Endothelial cell of umbilical vein (primary cell): ENCODE results near the gene TTLL12. TPM values are rescaled to one million over a fixed set of nuclear protein-coding genes. Genes with fewer than 3 reads are reported as not detected.

Source experiments
- BruUV-seq: library from RNA; stranded (reverse); fragments of 400-500 nt; replicated peaks from 2 replicates; lab custom pipeline; 2021; lab: Mats Ljungman, UMichigan
- CTCF ChIA-PET: fragments of 300-600, 350-600 bp; sonication (Branson Sonifier 250); formaldehyde crosslinking; loops from one replicate; lab custom pipeline; 2021; ENCODE audit warnings: antibody characterized with exemption, inconsistent platforms; lab: Charles Lee
- POLR2A ChIA-PET: fragments of 300-600, 350-600 bp; sonication (Branson Sonifier 250); formaldehyde crosslinking; loops from one replicate; lab custom pipeline; 2021; ENCODE audit warnings: antibody characterized with exemption, inconsistent platforms; lab: Charles Lee
- DNase-seq: peaks from one replicate; pipeline ENCODE4 v3.0.0-alpha.2; 2011; ENCODE audit warnings: low read depth, low spot score
- FAIRE-seq: peaks from 2 replicates; lab custom pipeline; 2011; peaks lifted over from hg19 to GRCh38; lab: Jason Lieb, UNC
- H2AFZ ChIP-seq: 2 replicates; pipeline ENCODE4 v1.6.0; 2012; ENCODE audit warnings: low read depth, low read length, control low read depth, inconsistent platforms
- H3K27ac ChIP-seq: 2 replicates; pipeline ENCODE4 v1.5.1; 2011; ENCODE audit warnings: low read depth, mild to moderate bottlenecking, control low read depth, low read length, moderate library complexity; ENCODE audit not compliant: insufficient read depth
- H3K27me3 ChIP-seq, 2 experiments: 2 replicates each; pipeline versions ENCODE4 v1.6.0 to v1.6.1; 2011; ENCODE audit warnings: low read length in 2 of 2, mixed read lengths in 1 of 2; ENCODE audit not compliant: control insufficient read depth in 2 of 2, insufficient read depth in 2 of 2
- H3K36me3 ChIP-seq, 2 experiments: 2 replicates in 1 of 2; 3 replicates in 1 of 2; pipeline ENCODE4 v1.5.1; 2011; ENCODE audit warnings: low read length in 2 of 2, mild to moderate bottlenecking in 1 of 2, moderate library complexity in 1 of 2; ENCODE audit not compliant: control insufficient read depth in 2 of 2, insufficient read depth in 2 of 2; ENCODE audit errors: extremely low read depth in 1 of 2
- H3K4me1 ChIP-seq: 3 replicates; pipeline ENCODE4 v1.5.1; 2011; ENCODE audit warnings: mild to moderate bottlenecking, low read length; ENCODE audit not compliant: control insufficient read depth, insufficient read depth; ENCODE audit errors: extremely low read depth
- H3K4me2 ChIP-seq: 2 replicates; pipeline ENCODE4 v1.6.1; 2011; ENCODE audit warnings: low read length, control low read depth, mixed read lengths; ENCODE audit not compliant: insufficient read depth
- H3K4me3 ChIP-seq, 3 experiments: fragments of 200-600 bp in 1 of 3; sonication (generic), shearing (Covaris generic) in 1 of 3; replicated peaks in 1 of 3; 2 replicates each; pipeline ENCODE4 v1.5.1; 2011 to 2016; ENCODE audit warnings: control low read depth in 3 of 3, low read length in 3 of 3, mild to moderate bottlenecking in 2 of 3, inconsistent platforms in 1 of 3, low read depth in 1 of 3, moderate library complexity in 1 of 3; ENCODE audit not compliant: insufficient read depth in 1 of 3
- H3K79me2 ChIP-seq: 2 replicates; pipeline ENCODE4 v1.6.0; 2012; ENCODE audit warnings: low read length, inconsistent platforms; ENCODE audit not compliant: control insufficient read depth, insufficient read depth
- H3K9ac ChIP-seq: replicated peaks from 2 replicates; pipeline ENCODE3; 2011; ENCODE audit warnings: low read length, control low read depth; ENCODE audit not compliant: insufficient read depth; ENCODE audit errors: extremely low read depth
- H3K9me1 ChIP-seq: replicated peaks from 3 replicates; pipeline ENCODE4 v1.6.0; 2011; ENCODE audit warnings: mild to moderate bottlenecking, low read length; ENCODE audit not compliant: control insufficient read depth, insufficient read depth; ENCODE audit errors: extremely low read depth
- H3K9me3 ChIP-seq: replicated peaks from 2 replicates; pipeline ENCODE4 v1.5.1; 2012; ENCODE audit warnings: low read length, inconsistent platforms; ENCODE audit not compliant: control insufficient read depth, insufficient read depth
- H4K20me1 ChIP-seq: replicated peaks from 2 replicates; pipeline ENCODE3; 2011; ENCODE audit warnings: mild to moderate bottlenecking, low read length; ENCODE audit not compliant: control insufficient read depth, insufficient read depth; ENCODE audit errors: extremely low read depth
- CTCF ChIP-seq, 2 donors: IDR thresholded peaks; 1 replicate in 1 of 2; 2 replicates in 1 of 2; pipeline ENCODE4 v1.5.1; 2011; ENCODE audit warnings: low read length in 2 of 2, mild to moderate bottlenecking in 2 of 2, moderate library complexity in 2 of 2, control low read depth in 1 of 2, inconsistent platforms in 1 of 2, low read depth in 1 of 2; ENCODE audit not compliant: insufficient read depth in 1 of 2; ENCODE audit errors: extremely low read depth in 1 of 2
- EZH2 ChIP-seq: IDR thresholded peaks from 2 replicates; pipeline ENCODE4 v1.6.1; 2012; ENCODE audit warnings: borderline replicate concordance, low read depth, mild to moderate bottlenecking, moderate library complexity, low read length, inconsistent platforms; ENCODE audit not compliant: severe bottlenecking
- FOS ChIP-seq: IDR thresholded peaks from 2 replicates; pipeline ENCODE4 v1.6.1; 2011; ENCODE audit warnings: mild to moderate bottlenecking, low read length, moderate library complexity, borderline replicate concordance; ENCODE audit not compliant: insufficient read depth
- GATA2 ChIP-seq: IDR thresholded peaks from 2 replicates; pipeline ENCODE4 v1.7.0; 2011; ENCODE audit warnings: low read depth, mild to moderate bottlenecking, moderate library complexity, mixed read lengths, low read length; ENCODE audit not compliant: insufficient read length, insufficient read depth
- JUN ChIP-seq: IDR thresholded peaks from 2 replicates; pipeline ENCODE4 v1.6.1; 2011; ENCODE audit warnings: borderline replicate concordance, low read depth; ENCODE audit not compliant: insufficient read length, insufficient read depth
- MYC ChIP-seq: IDR thresholded peaks from one replicate; pipeline ENCODE4 v1.6.1; 2011; ENCODE audit warnings: mild to moderate bottlenecking, low read depth, low read length
- POLR2A ChIP-seq: IDR thresholded peaks from 2 replicates; pipeline ENCODE4 v1.6.1; 2012; ENCODE audit warnings: low read depth, mild to moderate bottlenecking, control low read depth, low read length
- POLR2AphosphoS5 ChIP-seq: IDR thresholded peaks from 2 replicates; pipeline ENCODE4 v1.6.1; 2012; ENCODE audit warnings: low read depth, mild to moderate bottlenecking, control low read depth, low read length, moderate library complexity; ENCODE audit not compliant: insufficient read depth
- dilution Hi-C: fragments of 300-500 bp; cut with MboI; formaldehyde crosslinking; loops from one replicate; pipeline ENCODE4 v1.15.0; 2019; ENCODE audit warnings: low sequenced_read_pairs; ENCODE audit not compliant: extremely low pct_ligation_motif_present
- intact Hi-C: fragments of 100-400 bp; cut with micrococcal nuclease; formaldehyde crosslinking; loops from one replicate; pipeline ENCODE4 v1.10.0; 2022
- polyA plus RNA-seq, 4 experiments: library from polyadenylated mRNA; depleted of rRNA in 3 of 4; stranded (reverse) in 3 of 4; unstranded in 1 of 4; fragments of >200 nt; gene quantifications; 2 replicates each; pipeline versions ENCODE4 v1.2.1 to v1.2.3, GENCODE V29; 2011 to 2012; ENCODE audit warnings: missing spikeins in 1 of 4
- total RNA-seq: library from RNA; stranded (reverse); gene quantifications from 2 replicates; pipeline ENCODE4 v1.2.3, GENCODE V29; 2021
- TF ChIP-seq, protein P1 (sequence below): IDR thresholded peaks from 2 replicates; pipeline ENCODE4 v1.6.1; 2011; ENCODE audit not compliant: insufficient read depth, insufficient read length

TTLL12 gene
- total and polyA plus RNA-seq, 2 donors (not counting 3 experiments of a cell fraction or from before 2014, with no cell fraction given) = 26.2 to 36.5 TPM

GRCh38 chr22:43205748-43206508 is 19.0 kb upstream of the TTLL12 start:
- no peak for FAIRE-seq
- POLR2A ChIA-PET = no interaction called here
- no peaks in the 10 kb centered on the region for H3K9me1 ChIP-seq
- no peaks in the 10 kb centered on the region for H3K27me3 ChIP-seq
- no peaks in the 10 kb centered on the region for H3K4me1 ChIP-seq
- no peaks in the 10 kb centered on the region for H3K79me2 ChIP-seq
- DNase-seq = no peak
- H3K4me2 ChIP-seq = no peak overlapping the region
- dilution Hi-C loops (no loop called here), intact Hi-C loops (no loop called here)
- TF ChIP-seq POLR2AphosphoS5 (no peak), FOS (no peak), MYC (no peak), EZH2 (no peak), JUN (no peak), POLR2A (no peak), GATA2 (no peak), CTCF (IDR thresholded peaks at IDR 0.05; ENCODE audit: extremely low read depth in 1 of 2, insufficient read depth in 1 of 2, low read depth in 1 of 2, low read length in 2 of 2) (no peak)
- TF ChIP-seq, protein P1, sequence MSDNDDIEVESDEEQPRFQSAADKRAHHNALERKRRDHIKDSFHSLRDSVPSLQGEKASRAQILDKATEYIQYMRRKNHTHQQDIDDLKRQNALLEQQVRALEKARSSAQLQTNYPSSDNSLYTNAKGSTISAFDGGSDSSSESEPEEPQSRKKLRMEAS = no peak
- no peaks in the 10 kb centered on the region for H4K20me1 ChIP-seq
- H3K36me3 ChIP-seq = no peaks in the 10 kb centered on the region
- no peak overlapping the region for H3K9ac ChIP-seq
- H2AFZ ChIP-seq = no peak overlapping the region
- H3K9me3 ChIP-seq = no peaks in the 10 kb centered on the region
- CTCF ChIA-PET = no interaction called here
- no peak overlapping the region for H3K4me3 ChIP-seq
- H3K27ac ChIP-seq = no peak overlapping the region
- BruUV-seq = no TSS peak
